Peyer's patch (tissue), 4 donors: ENCODE measurements around the gene SULT1B1. TPM values are rescaled to one million over a fixed set of nuclear protein-coding genes. Genes with fewer than 3 reads are reported as not detected.

Source experiments
- DNase-seq, 3 donors: peaks; one replicate each; pipeline ENCODE4 v3.0.0-alpha.2; 2017 to 2019
- H3K27ac ChIP-seq, 4 donors: fragments of 200-600 bp; sonication (generic); one replicate each; pipeline ENCODE4 v1.5.1; 2016 to 2019
- H3K27me3 ChIP-seq, 2 donors: fragments of 200-600 bp; sonication (generic); one replicate each; pipeline ENCODE4 v1.5.1; 2019
- H3K36me3 ChIP-seq, 3 donors: fragments of 200-600 bp; sonication (generic); one replicate each; pipeline ENCODE4 v1.5.1; 2016 to 2019
- H3K4me1 ChIP-seq, 4 donors: fragments of 200-600 bp; sonication (generic); one replicate each; pipeline ENCODE4 v1.5.1; 2016 to 2019
- H3K4me3 ChIP-seq, 4 donors: fragments of 200-600 bp; sonication (generic); 1 replicate in 3 of 4; 2 replicates in 1 of 4; pipeline ENCODE4 v1.5.1; 2016 to 2019; ENCODE audit warnings: mild to moderate bottlenecking in 1 of 4
- H3K9me3 ChIP-seq, 4 donors: fragments of 200-600 bp; sonication (generic); one replicate each; pipeline ENCODE4 v1.5.1; 2016 to 2019; ENCODE audit warnings: mild to moderate bottlenecking in 1 of 4
- CTCF ChIP-seq, 6 experiments: fragments of 450-650 bp in 4 of 6; fragments of 200-600 bp in 2 of 6; sonication (generic) in 1 of 6; IDR thresholded peaks; one replicate each; pipeline ENCODE4 v1.5.1; 2017 to 2019; ENCODE audit warnings: antibody characterized with exemption in 6 of 6, mild to moderate bottlenecking in 3 of 6, moderate library complexity in 1 of 6
- POLR2A ChIP-seq, 2 donors: fragments of 450-650 bp; IDR thresholded peaks; one replicate each; pipeline ENCODE4 v1.5.1; 2017; ENCODE audit warnings: antibody characterized with exemption in 2 of 2, mild to moderate bottlenecking in 2 of 2, moderate library complexity in 2 of 2
- total RNA-seq, 4 donors: library from RNA; depleted of rRNA; stranded (reverse); fragments of >200 nt; gene quantifications; one replicate each; pipeline ENCODE4 v1.1.0, GENCODE V29; 2016

SULT1B1 gene
- total RNA-seq, 4 donors from 2014 or later, result 15.7 to 137 (median 99.9) TPM

- TF ChIP-seq CTCF (IDR thresholded peaks at IDR 0.05) (no peak), POLR2A (IDR thresholded peaks at IDR 0.05) (no peak)
- no peak overlapping the region for H3K4me3 ChIP-seq
- peaks cover 0 to 14% (median 0%) of the 10 kb centered on the region in 3 donors for H3K36me3 ChIP-seq
- H3K4me1 ChIP-seq, result no peaks in the 10 kb centered on the region
- H3K27ac ChIP-seq, result no peak overlapping the region
- H3K27me3 ChIP-seq, result no peaks in the 10 kb centered on the region
- no peak for DNase-seq
- no peaks in the 10 kb centered on the region for H3K9me3 ChIP-seq
Observed at GRCh38 chr4:69748173-69748572, 12.2 kb downstream of the SULT1B1 start.

GRCh38 chr4:69744157-69744478, 16.3 kb downstream of the SULT1B1 start:
- Histone ChIP-seq H3K9me3 (no peaks in the 10 kb centered on the region), H3K36me3 (peaks cover 0 to 14% (median 0%) of the 10 kb centered on the region in 3 donors)
- peak in 1 of 3 donors; percentile 45 for DNase-seq

GRCh38 chr4:69743476-69744156, 16.8 kb downstream of the SULT1B1 start:
- Histone ChIP-seq H3K27me3 (no peaks in the 10 kb centered on the region), H3K27ac (no peak overlapping the region), H3K4me3 (no peak overlapping the region), H3K4me1 (no peaks in the 10 kb centered on the region), H3K9me3 (no peaks in the 10 kb centered on the region), H3K36me3 (peaks cover 0 to 14% (median 0%) of the 10 kb centered on the region in 3 donors)
- no peak for TF ChIP-seq POLR2A (IDR thresholded peaks at IDR 0.05)
- no peak for TF ChIP-seq CTCF (IDR thresholded peaks at IDR 0.05)
- no peak for DNase-seq

More at GRCh38 chr4:69744157-69744478, 16.3 kb downstream of the SULT1B1 start:
- H3K4me3 ChIP-seq, result no peak overlapping the region
- no peaks in the 10 kb centered on the region for H3K27me3 ChIP-seq
- H3K27ac ChIP-seq, result no peak overlapping the region
- TF ChIP-seq POLR2A (IDR thresholded peaks at IDR 0.05), result no peak
- no peak for TF ChIP-seq CTCF (IDR thresholded peaks at IDR 0.05)
- H3K4me1 ChIP-seq, result no peaks in the 10 kb centered on the region

- Histone ChIP-seq H3K27me3 (no peaks in the 10 kb centered on the region), H3K27ac (no peak overlapping the region), H3K4me3 (no peak overlapping the region), H3K4me1 (no peaks in the 10 kb centered on the region), H3K36me3 (peaks cover 0 to 9% (median 0%) of the 10 kb centered on the region in 3 donors), H3K9me3 (no peaks in the 10 kb centered on the region)
- DNase-seq, result no peak
- no peak for TF ChIP-seq POLR2A (IDR thresholded peaks at IDR 0.05)
- TF ChIP-seq CTCF (IDR thresholded peaks at IDR 0.05), result no peak
Observed at GRCh38 chr4:69742596-69742995, 17.8 kb downstream of the SULT1B1 start.

- Histone ChIP-seq H3K27ac (no peak overlapping the region), H3K4me3 (no peak overlapping the region), H3K36me3 (no peaks in the 10 kb centered on the region), H3K27me3 (no peaks in the 10 kb centered on the region), H3K4me1 (no peaks in the 10 kb centered on the region), H3K9me3 (no peaks in the 10 kb centered on the region)
- no peak for TF ChIP-seq CTCF (IDR thresholded peaks at IDR 0.05)
- TF ChIP-seq POLR2A (IDR thresholded peaks at IDR 0.05), result no peak
- DNase-seq, result no peak
Observed at GRCh38 chr4:69738872-69739271, 21.5 kb downstream of the SULT1B1 start.
